Astrocyte of the cerebellum (primary cell): ENCODE data around the gene PDZK1IP1.
"Not testable (repeated sequence)": the region's sequence is repeated elsewhere in the genome, so short reads cannot be mapped to it uniquely, and the experiment has no call there.

ENCODE experiments used
- DNase-seq: peaks from one replicate; pipeline ENCODE4 v3.0.0-alpha.2; 2011; ENCODE audit warnings: low read depth
- H3K4me3 ChIP-seq: 2 replicates; pipeline ENCODE4 v1.5.1; 2011; ENCODE audit warnings: mild to moderate bottlenecking, low read depth, low read length, moderate library complexity
- CTCF ChIP-seq: IDR thresholded peaks from 2 replicates; pipeline ENCODE4 v1.5.1; 2012; ENCODE audit warnings: low read length, low read depth, moderate library complexity, mild to moderate bottlenecking; ENCODE audit errors: missing control alignments
- in situ Hi-C: cut with HindIII; loops from 2 replicates; pipeline ENCODE4 v1.10.0; 2017; ENCODE audit warnings: low sequenced_read_pairs

Gene PDZK1IP1

GRCh38 chr1:47175227-47175934, 14.5 kb downstream of the PDZK1IP1 start:
- TF ChIP-seq CTCF = peak; percentile 100
- H3K4me3 ChIP-seq = no peak overlapping the region
- in situ Hi-C loops = no loop called here
- DNase-seq = peak; percentile 19

GRCh38 chr1:47174656-47175020, 15.2 kb downstream of the PDZK1IP1 start:
- TF ChIP-seq CTCF = no peak
- in situ Hi-C loops = no loop called here
- no peak for DNase-seq
- H3K4me3 ChIP-seq = no peak overlapping the region

DNA sequence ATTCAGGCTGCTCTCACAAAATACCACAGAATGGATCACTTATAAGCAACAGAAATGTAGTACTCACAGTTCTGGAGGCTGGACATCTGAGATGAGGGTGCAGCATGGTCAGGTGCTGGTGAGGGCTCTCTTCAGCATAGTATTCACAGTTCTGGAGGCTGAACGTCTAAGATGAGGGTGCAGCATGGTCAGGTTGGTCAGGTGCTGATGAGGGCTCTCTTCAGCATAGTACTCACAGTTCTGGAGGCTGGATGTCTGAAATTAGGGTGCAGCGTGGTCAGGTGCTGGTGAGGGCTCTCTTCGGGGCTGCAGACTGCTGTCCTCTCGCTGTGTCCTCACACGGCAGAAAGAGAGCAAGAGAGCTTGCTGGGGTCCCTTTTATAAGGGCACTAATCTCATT, 17.1 kb downstream of the PDZK1IP1 start:
- no peak overlapping the region for H3K4me3 ChIP-seq
- no peak for TF ChIP-seq CTCF
- in situ Hi-C loops = no loop called here
- no peak for DNase-seq

GRCh38 chr1:47164552-47164951, 25.3 kb downstream of the PDZK1IP1 start:
- in situ Hi-C loops = no loop called here
- no peak for TF ChIP-seq CTCF
- H3K4me3 ChIP-seq = no peak overlapping the region
- no peak for DNase-seq

DNA sequence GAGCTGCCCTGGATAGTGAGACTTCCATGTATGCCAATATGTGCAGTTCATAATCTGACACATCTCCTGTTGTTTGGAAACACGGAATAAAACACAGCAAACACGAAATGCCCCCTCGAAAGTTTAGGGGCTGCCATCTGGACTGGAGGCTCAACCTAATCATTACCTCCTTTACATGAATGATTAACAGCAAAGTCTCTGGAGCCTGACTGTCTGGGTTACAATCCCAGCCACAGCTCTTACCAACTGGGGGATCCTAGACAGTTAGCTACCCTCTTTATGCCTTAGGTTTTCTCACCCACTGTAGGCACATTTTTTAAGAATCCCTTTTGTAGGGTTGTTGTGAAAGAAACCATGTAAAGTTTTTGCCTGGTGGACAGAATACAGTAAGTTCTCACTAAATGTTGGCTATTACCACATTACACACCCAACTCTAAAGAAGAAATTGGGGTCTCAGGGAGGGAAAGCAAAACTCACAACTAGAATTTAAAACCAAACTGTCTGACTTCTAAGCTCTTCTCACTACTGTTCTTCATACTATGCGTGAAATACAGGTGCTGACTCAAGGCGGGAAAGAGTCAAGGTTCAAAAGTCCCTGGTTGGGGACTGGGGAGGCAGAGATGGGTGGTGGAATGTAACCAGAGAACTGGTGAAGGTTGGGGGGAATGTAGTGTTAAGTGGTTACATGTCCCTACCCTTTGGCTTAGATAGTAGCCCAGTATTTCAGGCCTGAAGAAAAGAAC, 28.4 kb downstream of the PDZK1IP1 start:
- no peak overlapping the region for H3K4me3 ChIP-seq
- in situ Hi-C loops = no loop called here
- TF ChIP-seq CTCF = no peak
- DNase-seq = no peak

- no peak for DNase-seq
- in situ Hi-C loops = no loop called here
Observed at GRCh38 chr1:47160716-47161115, 29.1 kb downstream of the PDZK1IP1 start.

GRCh38 chr1:47157957-47158356, 31.9 kb downstream of the PDZK1IP1 start:
- in situ Hi-C loops, H3K4me3 ChIP-seq, DNase-seq: not testable (repeated sequence)

More at GRCh38 chr1:47160716-47161115, 29.1 kb downstream of the PDZK1IP1 start:
- TF ChIP-seq CTCF = no peak
- no peak overlapping the region for H3K4me3 ChIP-seq

DNA sequence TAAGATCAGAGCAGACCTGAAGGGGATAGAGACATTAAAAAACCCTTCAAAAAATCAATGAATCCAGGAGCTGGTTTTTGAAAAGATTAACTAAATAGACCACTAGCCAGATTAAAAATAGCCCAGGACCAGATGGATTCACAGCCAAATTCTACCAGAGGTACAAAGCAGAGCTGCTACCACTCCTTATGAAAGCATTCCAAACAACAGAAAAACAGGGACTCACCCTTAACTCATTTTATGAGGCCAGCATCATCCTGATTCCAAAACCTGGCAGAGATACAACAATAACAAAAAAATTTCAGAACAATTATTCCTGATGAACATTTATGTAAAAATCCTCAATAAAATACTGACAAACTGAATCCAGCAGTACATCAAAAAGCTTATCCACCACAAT, 33.4 kb downstream of the PDZK1IP1 start:
- DNase-seq, in situ Hi-C loops, H3K4me3 ChIP-seq: not testable (repeated sequence)

DNA sequence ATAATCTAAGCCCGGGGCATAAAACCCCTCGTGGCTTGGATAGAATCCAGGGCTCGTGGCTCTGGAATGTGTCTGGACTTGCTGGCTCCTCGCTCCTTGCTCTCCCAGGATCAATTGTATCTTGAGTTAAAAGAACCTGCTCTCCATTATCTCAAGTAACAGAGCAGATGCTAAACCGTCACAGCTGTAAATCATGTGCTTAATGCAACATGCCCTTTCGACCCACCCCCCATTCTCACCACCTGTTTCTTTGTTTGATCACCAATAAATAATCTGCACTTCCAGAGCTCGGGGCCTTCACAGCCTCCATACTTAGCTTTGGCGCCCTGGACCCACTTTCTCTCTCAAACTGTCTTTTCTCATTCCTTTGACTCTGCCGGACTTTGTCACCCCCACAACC, 40.7 kb downstream of the PDZK1IP1 start:
- H3K4me3 ChIP-seq, in situ Hi-C loops, DNase-seq: not testable (repeated sequence)
